HEK293T (cell line): Measurements from ENCODE around the gene OLFM1.

ENCODE experiments used
- BHLHE40 ChIP-seq: fragments of 450-650 bp; IDR thresholded peaks from 2 replicates; pipeline ENCODE4 v1.6.1; 2016; ENCODE audit warnings: mild to moderate bottlenecking, moderate library complexity, borderline replicate concordance
- TF ChIP-seq, protein P1 (sequence below): fragments of 450-650 bp; IDR thresholded peaks from 2 replicates; pipeline ENCODE4 v1.6.1; 2016

GRCh38 chr9:135141183-135141774 lies 53.8 kb downstream of the OLFM1 start:
- no peak for TF ChIP-seq BHLHE40
- TF ChIP-seq, protein P1, sequence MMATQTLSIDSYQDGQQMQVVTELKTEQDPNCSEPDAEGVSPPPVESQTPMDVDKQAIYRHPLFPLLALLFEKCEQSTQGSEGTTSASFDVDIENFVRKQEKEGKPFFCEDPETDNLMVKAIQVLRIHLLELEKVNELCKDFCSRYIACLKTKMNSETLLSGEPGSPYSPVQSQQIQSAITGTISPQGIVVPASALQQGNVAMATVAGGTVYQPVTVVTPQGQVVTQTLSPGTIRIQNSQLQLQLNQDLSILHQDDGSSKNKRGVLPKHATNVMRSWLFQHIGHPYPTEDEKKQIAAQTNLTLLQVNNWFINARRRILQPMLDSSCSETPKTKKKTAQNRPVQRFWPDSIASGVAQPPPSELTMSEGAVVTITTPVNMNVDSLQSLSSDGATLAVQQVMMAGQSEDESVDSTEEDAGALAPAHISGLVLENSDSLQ = peak; percentile 65
